Right lobe of liver (tissue), 6 donors: Measurements from ENCODE around the gene TBC1D1. TPM values are rescaled to one million over a fixed set of nuclear protein-coding genes. Genes with fewer than 3 reads are reported as not detected.

Experiments used
- ATAC-seq, 4 donors: fragments of 200-7000 bp; cut with Tn5 transposase; one replicate each; pipeline ENCODE4 v1.9.1; 2020; ENCODE audit warnings: mild to moderate bottlenecking in 4 of 4, moderate library complexity in 4 of 4
- DNase-seq, 3 donors: peaks; one replicate each; pipeline ENCODE4 v3.0.0-alpha.2; 2020
- H3K27ac ChIP-seq, 3 donors: fragments of 200-600 bp; one replicate each; pipeline ENCODE4 v1.8.0; 2022
- H3K27me3 ChIP-seq, 2 donors: fragments of 200-600 bp; one replicate each; pipeline ENCODE4 v1.8.0; 2022
- H3K36me3 ChIP-seq, 4 donors: fragments of 200-600 bp; sonication (generic) in 1 of 4; one replicate each; pipeline versions ENCODE4 v1.5.1 to v1.8.0; 2017 to 2022; ENCODE audit warnings: control low read depth in 1 of 4
- H3K4me1 ChIP-seq, 4 donors: fragments of 200-600 bp; sonication (generic) in 1 of 4; one replicate each; pipeline versions ENCODE4 v1.5.1 to v1.8.0; 2017 to 2022; ENCODE audit warnings: control low read depth in 1 of 4
- H3K4me3 ChIP-seq, 3 donors: fragments of 200-600 bp; one replicate each; pipeline ENCODE4 v1.8.0; 2022
- H3K9me3 ChIP-seq, 4 donors: fragments of 200-600 bp; sonication (generic) in 1 of 4; one replicate each; pipeline versions ENCODE4 v1.5.1 to v1.8.0; 2017 to 2022; ENCODE audit warnings: control low read depth in 1 of 4
- POLR2A ChIP-seq: fragments of 450-650 bp; IDR thresholded peaks from one replicate; pipeline ENCODE4 v1.6.1; 2017; ENCODE audit warnings: antibody characterized with exemption, mild to moderate bottlenecking
- WGBS: methylation state at CpG from one replicate; pipeline ENCODE4 v1.1.6; 2018; ENCODE audit warnings: low coverage, low lambda C conversion rate; ENCODE audit not compliant: insufficient coverage; ENCODE audit errors: missing lambda C conversion rate; 5-methylcytosine and 5-hydroxymethylcytosine counted together
- intact Hi-C, 2 donors: fragments of 100-400 bp; cut with DNase I; formaldehyde crosslinking; loops; one replicate each; pipeline versions ENCODE4 v1.11.2 to v1.14.1; 2022
- total RNA-seq, 6 experiments: library from RNA; depleted of rRNA in 2 of 6; stranded (reverse); fragments of >200 nt in 2 of 6; fragmentation: NEBNext Ultra II Directional in 3 of 6; extraction: Animal tissue kit (Norgen Biotek cat#: 25700) in 3 of 6; gene quantifications; one replicate each; pipeline versions ENCODE4 v1.1.0 to v1.2.4, GENCODE V29; 2016 to 2023
- TF ChIP-seq, protein P1 (sequence below), 4 donors: fragments of 200-600 bp in 3 of 4; fragments of 450-650 bp in 1 of 4; IDR thresholded peaks; one replicate each; pipeline versions ENCODE4 v1.5.1 to v1.8.0; 2016 to 2022; ENCODE audit warnings: antibody characterized with exemption in 4 of 4, mild to moderate bottlenecking in 2 of 4
- donor health status: DM: no; HTN: yes; CAD: no.
- donor health status: DM: no; HTN: no; CAD: no.
- donor health status: DM: no; HTN: no; CAD: no.
- donor health status: DM: no; HTN: yes; CAD: no.
- donor health status: DM: no; HTN: yes; CAD: no.

TBC1D1 gene
- total RNA-seq, 6 experiments from 2014 or later: 21.2 to 67.5 (median 35.8) TPM

DNA sequence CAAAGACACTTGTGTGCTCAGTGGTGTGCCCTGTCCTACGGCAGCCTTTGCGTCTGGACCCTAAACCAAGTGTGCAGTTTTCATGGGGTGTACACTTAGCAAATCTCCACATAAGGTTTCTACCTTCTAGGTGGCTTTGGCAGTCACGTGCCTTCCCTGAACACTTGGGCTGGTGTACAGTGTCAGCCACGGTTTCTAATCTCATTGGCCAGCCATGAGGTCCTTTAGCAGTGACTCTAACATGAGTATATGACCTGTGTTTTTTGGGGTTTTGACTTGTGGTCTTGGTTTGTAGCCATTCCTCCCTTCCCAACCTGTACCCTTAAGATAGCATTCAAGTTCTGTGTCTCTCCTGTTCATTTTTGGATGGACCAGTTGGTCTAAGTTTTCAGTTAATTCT is 145.7 kb downstream of the TBC1D1 start:
- intact Hi-C loops: loop anchor here in 1 of 2 donors (10.0 kb wide), 2 partner anchors 52 to 232 kb away; no protein-coding TSS in a partner anchor
- ATAC-seq: no peak
- WGBS: no CpG with 5 or more reads among the region's 4 CpGs
- Histone ChIP-seq H3K4me1 (no peaks in the 10 kb centered on the region), H3K27me3 (no peaks in the 10 kb centered on the region), H3K9me3 (no peaks in the 10 kb centered on the region), H3K4me3 (no peak overlapping the region), H3K36me3 (peaks cover 0 to 10% (median 0%) of the 10 kb centered on the region in 4 donors), H3K27ac (no peak overlapping the region)
- DNase-seq: no peak
- TF ChIP-seq, protein P1, sequence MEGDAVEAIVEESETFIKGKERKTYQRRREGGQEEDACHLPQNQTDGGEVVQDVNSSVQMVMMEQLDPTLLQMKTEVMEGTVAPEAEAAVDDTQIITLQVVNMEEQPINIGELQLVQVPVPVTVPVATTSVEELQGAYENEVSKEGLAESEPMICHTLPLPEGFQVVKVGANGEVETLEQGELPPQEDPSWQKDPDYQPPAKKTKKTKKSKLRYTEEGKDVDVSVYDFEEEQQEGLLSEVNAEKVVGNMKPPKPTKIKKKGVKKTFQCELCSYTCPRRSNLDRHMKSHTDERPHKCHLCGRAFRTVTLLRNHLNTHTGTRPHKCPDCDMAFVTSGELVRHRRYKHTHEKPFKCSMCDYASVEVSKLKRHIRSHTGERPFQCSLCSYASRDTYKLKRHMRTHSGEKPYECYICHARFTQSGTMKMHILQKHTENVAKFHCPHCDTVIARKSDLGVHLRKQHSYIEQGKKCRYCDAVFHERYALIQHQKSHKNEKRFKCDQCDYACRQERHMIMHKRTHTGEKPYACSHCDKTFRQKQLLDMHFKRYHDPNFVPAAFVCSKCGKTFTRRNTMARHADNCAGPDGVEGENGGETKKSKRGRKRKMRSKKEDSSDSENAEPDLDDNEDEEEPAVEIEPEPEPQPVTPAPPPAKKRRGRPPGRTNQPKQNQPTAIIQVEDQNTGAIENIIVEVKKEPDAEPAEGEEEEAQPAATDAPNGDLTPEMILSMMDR (IDR thresholded peaks at IDR 0.05): no peak
- TF ChIP-seq POLR2A: no peak

DNA sequence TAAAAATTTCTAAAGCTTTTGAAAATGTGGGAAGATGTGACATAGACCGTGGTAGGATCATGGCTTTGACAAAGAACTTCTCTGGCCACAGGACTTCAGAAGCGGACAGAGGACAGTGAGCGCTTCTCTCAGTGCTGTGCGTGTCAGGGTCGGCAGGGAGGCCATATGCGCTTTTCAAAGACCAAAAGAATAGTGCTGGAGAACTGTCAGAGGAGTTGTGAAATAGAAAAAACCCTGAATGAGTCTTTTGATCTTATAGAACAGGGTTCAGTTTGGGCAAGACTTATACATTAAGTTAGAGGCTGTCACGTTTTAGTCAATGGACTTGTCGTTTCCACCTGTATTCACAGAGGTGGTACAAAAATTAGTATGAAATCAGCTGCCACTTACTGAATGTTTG is 146.7 kb downstream of the TBC1D1 start:
- intact Hi-C loops: loop anchor here in 1 of 2 donors (10.0 kb wide), 2 partner anchors 53 to 233 kb away; no protein-coding TSS in a partner anchor
- TF ChIP-seq, protein P1 (IDR thresholded peaks at IDR 0.05): no peak
- TF ChIP-seq POLR2A: no peak
- 86% methylated on average over 8 of the region's 8 CpGs for WGBS
- ATAC-seq: no peak
- Histone ChIP-seq H3K4me1 (no peaks in the 10 kb centered on the region), H3K4me3 (no peak overlapping the region), H3K36me3 (peaks cover 0 to 10% (median 0%) of the 10 kb centered on the region in 4 donors), H3K27ac (no peak overlapping the region), H3K9me3 (no peaks in the 10 kb centered on the region), H3K27me3 (no peaks in the 10 kb centered on the region)
- no peak for DNase-seq

DNA sequence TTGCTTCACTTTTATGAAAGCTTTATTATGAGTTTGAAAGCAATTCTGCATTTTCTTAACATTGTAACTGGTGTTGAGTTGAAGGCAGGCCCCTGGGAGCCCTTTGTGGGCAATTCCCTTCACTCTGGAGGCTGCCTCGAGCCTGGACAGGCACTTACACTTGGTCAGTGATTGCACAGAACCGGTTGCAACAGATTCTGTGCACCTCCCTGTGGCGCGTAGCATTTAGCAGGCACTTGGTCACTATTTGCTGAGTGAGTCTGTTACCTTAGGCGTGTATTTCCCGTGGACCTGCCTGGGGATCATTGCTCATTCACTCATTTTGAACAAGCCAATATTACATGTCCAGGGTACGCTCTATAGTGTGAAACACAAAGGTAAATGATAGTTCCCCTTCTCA is 149.7 kb downstream of the TBC1D1 start:
- Histone ChIP-seq H3K27ac (no peak overlapping the region), H3K4me3 (no peak overlapping the region), H3K9me3 (no peaks in the 10 kb centered on the region), H3K27me3 (no peaks in the 10 kb centered on the region), H3K36me3 (peaks cover 0 to 12% (median 4%) of the 10 kb centered on the region in 4 donors), H3K4me1 (no peaks in the 10 kb centered on the region)
- DNase-seq (no peak), ATAC-seq (no peak)
- WGBS: 96% methylated on average over 4 of the region's 7 CpGs
- no peak for TF ChIP-seq POLR2A
- TF ChIP-seq, protein P1 (IDR thresholded peaks at IDR 0.05): no peak
- intact Hi-C loops: no loop called here

DNA sequence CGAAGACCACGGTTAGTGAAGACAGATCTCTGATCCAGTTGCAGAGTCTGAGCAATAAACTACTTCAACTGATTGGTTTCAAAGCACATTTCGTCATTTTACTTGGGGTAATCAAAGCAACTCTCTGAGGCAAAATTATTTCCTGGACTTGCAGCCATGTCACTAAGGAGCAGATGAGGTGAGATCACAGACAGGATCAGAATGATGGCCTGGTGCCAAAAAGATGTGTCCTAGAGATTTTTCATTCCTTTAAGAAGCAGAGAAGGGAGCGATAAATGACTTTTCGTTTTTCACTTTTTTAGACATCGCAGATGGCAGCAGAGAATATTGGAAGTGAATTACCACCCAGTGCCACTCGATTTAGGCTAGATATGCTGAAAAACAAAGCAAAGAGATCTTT is 153.2 kb downstream of the TBC1D1 start:
- WGBS: 89% methylated on average over 7 of the region's 7 CpGs
- no peak for TF ChIP-seq POLR2A
- TF ChIP-seq, protein P1 (IDR thresholded peaks at IDR 0.05): no peak
- ATAC-seq: no peak

More for the DNA sequence above, 153.2 kb downstream of the TBC1D1 start:
- Histone ChIP-seq H3K9me3 (no peaks in the 10 kb centered on the region), H3K27ac (no peak overlapping the region), H3K4me1 (no peaks in the 10 kb centered on the region), H3K4me3 (no peak overlapping the region), H3K27me3 (no peaks in the 10 kb centered on the region), H3K36me3 (peaks cover 0 to 16% (median 4%) of the 10 kb centered on the region in 4 donors)
- DNase-seq: no peak
- intact Hi-C loops: no loop called here
